Epithelial cell of esophagus (primary cell): ENCODE data around the gene C2orf92.

ENCODE experiments used
- DNase-seq: peaks from one replicate; pipeline ENCODE4 v3.0.0; 2010; ENCODE audit warnings: low read depth
- H3K4me3 ChIP-seq: 2 replicates; pipeline ENCODE4 v1.5.1; 2011; ENCODE audit warnings: mild to moderate bottlenecking, low read length, control low read depth
- TF ChIP-seq, protein P1 (sequence below): IDR thresholded peaks from 2 replicates; pipeline ENCODE4 v1.5.1; 2011; ENCODE audit warnings: low read depth, mild to moderate bottlenecking, low read length, control low read depth, inconsistent platforms; ENCODE audit not compliant: insufficient read depth; ENCODE audit errors: missing control alignments

Gene C2orf92

DNA sequence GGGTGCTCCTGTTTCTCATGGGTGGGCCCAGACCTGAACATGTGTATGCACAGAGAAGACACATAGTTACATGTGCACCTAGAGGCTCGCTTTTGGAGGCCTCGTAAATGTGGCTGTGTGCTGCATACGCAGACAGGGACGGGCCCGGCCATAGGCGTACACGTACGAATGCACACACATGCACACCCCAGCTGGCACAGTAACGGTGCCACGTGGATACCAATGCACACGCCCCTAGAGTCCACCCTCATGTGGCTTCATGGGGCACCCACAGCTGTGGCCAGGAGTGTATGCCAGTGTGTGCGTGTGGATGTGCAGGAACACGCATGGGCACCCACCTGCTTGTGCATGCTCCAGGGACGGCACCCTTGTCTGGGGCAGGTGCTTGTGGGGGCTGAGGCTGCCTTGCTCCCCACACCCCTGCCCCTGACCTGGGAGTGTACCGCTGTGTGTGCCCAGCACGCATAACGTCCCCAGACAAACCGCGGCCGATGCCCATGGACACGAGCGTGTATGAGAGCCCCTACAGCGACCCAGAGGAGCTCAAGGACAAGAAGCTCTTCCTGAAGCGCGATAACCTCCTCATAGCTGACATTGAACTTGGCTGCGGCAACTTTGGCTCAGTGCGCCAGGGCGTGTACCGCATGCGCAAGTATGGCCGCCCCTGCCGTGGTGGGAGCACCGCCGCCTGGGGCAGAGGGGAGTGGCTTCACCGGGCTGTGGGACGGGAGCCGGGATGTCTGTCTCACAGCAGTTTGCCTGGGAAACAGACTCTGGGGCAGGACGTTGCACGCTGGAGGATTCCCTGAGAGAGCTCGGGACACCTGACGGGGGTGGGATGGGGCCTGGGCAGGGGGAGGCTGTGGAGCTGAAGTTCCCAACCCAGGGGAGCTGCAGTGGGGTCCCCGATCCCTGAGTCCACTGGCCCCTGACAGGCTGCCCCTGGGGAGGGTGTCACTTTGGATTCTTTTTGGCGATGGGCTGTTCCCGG, 64.8 kb downstream of the C2orf92 start:
- no peak overlapping the region for H3K4me3 ChIP-seq
- TF ChIP-seq, protein P1, sequence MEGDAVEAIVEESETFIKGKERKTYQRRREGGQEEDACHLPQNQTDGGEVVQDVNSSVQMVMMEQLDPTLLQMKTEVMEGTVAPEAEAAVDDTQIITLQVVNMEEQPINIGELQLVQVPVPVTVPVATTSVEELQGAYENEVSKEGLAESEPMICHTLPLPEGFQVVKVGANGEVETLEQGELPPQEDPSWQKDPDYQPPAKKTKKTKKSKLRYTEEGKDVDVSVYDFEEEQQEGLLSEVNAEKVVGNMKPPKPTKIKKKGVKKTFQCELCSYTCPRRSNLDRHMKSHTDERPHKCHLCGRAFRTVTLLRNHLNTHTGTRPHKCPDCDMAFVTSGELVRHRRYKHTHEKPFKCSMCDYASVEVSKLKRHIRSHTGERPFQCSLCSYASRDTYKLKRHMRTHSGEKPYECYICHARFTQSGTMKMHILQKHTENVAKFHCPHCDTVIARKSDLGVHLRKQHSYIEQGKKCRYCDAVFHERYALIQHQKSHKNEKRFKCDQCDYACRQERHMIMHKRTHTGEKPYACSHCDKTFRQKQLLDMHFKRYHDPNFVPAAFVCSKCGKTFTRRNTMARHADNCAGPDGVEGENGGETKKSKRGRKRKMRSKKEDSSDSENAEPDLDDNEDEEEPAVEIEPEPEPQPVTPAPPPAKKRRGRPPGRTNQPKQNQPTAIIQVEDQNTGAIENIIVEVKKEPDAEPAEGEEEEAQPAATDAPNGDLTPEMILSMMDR, result no peak
- DNase-seq, result no peak

DNA sequence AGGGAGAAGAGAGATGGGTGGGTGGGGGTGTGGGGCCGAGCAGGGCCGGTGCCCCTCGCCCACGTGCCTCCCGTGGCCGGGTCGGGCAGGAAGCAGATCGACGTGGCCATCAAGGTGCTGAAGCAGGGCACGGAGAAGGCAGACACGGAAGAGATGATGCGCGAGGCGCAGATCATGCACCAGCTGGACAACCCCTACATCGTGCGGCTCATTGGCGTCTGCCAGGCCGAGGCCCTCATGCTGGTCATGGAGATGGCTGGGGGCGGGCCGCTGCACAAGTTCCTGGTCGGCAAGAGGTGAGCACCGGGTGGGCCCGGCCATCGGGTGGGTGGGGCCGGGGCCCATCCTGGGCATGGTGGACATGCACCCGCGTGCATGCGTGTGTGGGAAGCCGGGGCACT, 65.6 kb downstream of the C2orf92 start:
- no peak overlapping the region for H3K4me3 ChIP-seq
- DNase-seq, result no peak
- TF ChIP-seq, protein P1, result no peak

DNA sequence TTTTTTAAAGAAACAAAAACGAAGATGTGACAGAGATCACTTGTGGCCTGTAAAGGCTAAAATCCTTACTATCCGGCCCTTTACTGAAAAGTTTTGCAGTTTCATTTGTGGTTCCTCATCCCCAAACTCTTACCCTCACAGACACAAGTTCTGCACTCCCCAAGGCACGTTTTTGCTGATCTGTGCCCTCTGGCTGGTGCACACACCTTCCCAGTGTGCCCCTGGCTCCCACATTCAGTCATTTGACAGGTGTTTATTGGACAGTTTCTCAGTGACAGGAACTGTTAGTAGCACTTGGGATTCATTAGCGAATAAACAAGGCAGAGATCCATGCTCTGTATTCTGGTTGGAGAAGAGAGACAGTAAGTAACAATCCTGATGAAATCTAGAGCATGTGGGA, 66.7 kb downstream of the C2orf92 start:
- no peak for DNase-seq
- TF ChIP-seq, protein P1, result no peak
- H3K4me3 ChIP-seq, result no peak overlapping the region

DNA sequence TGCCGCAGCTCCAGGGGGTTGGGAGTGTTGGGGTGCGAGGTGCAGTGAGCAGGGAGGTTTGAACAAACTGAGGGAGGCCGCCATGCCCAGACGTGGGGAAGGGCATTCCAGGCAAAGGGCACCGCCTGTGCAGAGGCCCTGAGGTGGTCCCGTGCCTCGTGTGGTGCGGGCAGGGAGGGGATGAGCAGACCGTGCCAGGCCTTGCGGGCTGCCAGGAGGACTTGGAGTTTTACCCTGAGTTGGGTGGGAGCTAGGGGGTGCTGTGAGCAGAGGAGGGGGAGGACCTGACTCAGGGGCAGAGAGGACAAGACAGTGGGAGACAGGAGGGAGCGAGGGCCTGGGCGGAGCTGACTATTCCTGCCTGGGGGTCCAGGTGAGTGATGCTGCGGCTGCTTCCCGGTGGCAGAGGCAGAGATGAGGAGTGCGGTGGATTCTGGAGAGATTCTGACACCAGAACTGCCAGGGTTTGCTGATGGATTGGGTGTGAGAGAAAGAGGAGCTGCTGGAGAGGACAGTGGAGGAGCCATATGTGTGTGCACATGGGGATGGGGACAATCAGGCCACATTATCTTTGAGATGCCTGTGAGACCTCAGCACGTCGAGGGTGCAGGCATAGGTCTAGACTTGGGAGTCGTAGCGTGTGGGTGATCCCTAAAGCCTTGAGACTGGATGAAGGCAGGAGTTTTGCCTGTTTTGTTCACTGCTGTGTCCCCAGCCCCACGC, 67.3 kb downstream of the C2orf92 start:
- H3K4me3 ChIP-seq, result no peak overlapping the region
- TF ChIP-seq, protein P1, result no peak
- DNase-seq, result no peak

DNA sequence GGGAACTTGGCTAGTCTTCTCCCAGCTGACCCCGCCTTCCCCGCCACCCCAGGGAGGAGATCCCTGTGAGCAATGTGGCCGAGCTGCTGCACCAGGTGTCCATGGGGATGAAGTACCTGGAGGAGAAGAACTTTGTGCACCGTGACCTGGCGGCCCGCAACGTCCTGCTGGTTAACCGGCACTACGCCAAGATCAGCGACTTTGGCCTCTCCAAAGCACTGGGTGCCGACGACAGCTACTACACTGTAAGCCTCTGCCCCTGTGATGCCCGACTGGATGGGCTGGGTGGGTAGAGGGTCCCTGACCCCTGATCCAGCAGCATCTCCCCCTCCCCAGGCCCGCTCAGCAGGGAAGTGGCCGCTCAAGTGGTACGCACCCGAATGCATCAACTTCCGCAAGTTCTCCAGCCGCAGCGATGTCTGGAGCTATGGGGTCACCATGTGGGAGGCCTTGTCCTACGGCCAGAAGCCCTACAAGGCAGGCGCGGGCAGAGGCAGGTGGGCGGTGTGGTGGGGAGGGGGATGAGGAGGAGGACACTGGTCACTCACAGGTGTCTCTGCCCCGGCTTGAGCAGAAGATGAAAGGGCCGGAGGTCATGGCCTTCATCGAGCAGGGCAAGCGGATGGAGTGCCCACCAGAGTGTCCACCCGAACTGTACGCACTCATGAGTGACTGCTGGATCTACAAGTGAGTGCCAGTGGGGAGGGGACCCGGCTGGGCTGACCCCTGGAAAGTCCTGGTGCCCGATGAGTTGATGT, 68.1 kb downstream of the C2orf92 start:
- TF ChIP-seq, protein P1, result no peak
- no peak for DNase-seq
- no peak overlapping the region for H3K4me3 ChIP-seq

DNA sequence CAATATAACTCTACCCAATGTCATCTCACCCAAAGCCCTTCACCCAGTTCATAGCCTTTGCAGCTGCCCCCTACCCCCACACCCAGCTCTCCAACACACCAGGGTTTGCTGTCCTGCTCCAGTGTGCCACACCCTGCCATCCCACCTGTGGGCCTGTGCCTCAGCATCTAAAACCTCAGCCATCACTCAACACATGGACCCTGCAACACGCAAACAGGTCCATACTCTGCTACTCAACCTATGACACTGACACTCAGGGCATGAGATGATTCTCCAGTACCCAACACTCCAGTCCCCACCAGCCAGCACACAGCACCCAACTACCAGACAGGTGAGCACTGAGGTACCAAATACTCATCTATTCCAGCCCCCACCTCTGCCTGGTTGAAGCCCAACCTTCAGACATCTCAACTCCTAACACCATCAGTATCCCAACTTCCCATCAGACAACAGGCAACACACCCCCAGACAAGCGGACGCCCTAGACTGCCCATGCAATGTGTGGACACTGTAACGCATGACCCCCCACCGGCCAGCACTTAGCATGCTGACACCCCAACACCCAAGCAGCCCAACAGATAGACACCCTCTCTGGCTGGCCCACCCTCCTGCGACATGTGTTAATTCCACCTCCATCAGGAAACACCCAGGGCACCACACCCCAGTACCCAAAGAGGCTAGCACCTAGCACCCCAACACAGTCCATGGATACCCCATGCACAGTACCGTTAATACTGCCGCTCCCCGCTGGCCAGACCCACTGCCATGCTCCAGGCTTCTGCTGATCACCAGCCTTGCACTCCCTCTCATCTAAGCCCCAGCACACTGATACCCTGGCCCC, 68.9 kb downstream of the C2orf92 start:
- TF ChIP-seq, protein P1, result no peak
- H3K4me3 ChIP-seq, result no peak overlapping the region
- no peak for DNase-seq
